ENCODE measurements around the gene DENND11.
A peak's percentile ranks its signal among the peaks of the same experiment; 100 is the strongest.

The DENND11 gene

DNA sequence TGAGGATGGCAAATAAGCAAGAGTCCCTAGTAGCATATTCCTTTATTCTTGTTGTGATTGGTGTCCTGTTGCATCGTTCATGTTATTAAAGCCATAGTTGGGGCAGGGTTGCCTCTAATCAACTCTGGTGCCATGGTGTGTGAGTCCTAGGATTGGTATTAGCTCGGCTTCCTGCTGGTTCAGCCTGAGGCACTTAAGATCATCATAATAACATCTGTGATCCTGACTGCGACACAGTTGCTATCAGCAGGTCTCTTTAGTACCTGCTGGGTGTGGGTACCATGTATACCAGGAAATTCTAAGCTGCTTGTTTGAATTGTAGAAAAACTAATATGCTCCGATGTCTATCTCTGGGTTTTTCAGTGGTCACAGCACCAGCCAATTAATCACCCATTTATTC is 7.8 kb upstream of the DENND11 start:
- DNase-seq (ENCODE audit: low read depth in 2 of 2) = no peak
- no peak overlapping the region for H3K4me3 ChIP-seq (replicated peaks in 1 of 2; ENCODE audit: low read depth in 2 of 2, low read length in 2 of 2)
- TF ChIP-seq CTCF (IDR thresholded peaks at IDR 0.05; ENCODE audit: low read depth, low read length) = no peak

- H3K4me3 ChIP-seq (replicated peaks in 1 of 2; ENCODE audit: low read depth in 2 of 2, low read length in 2 of 2) = no peak overlapping the region
- no peak for TF ChIP-seq CTCF (IDR thresholded peaks at IDR 0.05; ENCODE audit: low read depth, low read length)
- DNase-seq (ENCODE audit: low read depth in 2 of 2) = no peak
Measured at GRCh38 chr7:141709318-141709717, 7.4 kb upstream of the DENND11 start.

DNA sequence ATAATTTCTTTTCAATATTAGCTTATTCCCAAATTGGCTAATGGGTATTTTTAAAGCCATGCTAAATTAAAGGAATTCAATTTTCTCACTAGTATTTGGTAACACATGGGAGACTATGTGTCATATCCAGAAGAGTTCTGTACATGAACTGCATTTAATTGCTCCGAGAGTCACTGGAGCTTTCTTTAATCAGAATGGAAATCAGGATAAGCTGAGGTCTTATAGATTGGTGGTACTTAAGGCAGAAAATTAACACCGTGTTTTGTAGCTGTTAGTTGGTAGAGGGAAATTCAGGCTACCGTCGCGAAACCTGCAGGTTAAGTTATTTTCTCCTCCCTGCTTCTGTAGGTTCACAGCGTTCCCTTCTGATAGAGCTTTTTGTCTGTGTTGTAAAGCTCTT is 6.4 kb upstream of the DENND11 start, which contains the start of gene WEE2:
TSS of gene WEE2 (plus strand) at position 3 of the 400 bp plus-strand sequence. CDS start 406 bp downstream, outside the sequence.
- TF ChIP-seq CTCF (IDR thresholded peaks at IDR 0.05; ENCODE audit: low read depth, low read length) = no peak
- no peak for DNase-seq (ENCODE audit: low read depth in 2 of 2)
- no peak within 1 kb of the TSS for H3K4me3 ChIP-seq (replicated peaks in 1 of 2; ENCODE audit: low read depth in 2 of 2, low read length in 2 of 2)

DNA sequence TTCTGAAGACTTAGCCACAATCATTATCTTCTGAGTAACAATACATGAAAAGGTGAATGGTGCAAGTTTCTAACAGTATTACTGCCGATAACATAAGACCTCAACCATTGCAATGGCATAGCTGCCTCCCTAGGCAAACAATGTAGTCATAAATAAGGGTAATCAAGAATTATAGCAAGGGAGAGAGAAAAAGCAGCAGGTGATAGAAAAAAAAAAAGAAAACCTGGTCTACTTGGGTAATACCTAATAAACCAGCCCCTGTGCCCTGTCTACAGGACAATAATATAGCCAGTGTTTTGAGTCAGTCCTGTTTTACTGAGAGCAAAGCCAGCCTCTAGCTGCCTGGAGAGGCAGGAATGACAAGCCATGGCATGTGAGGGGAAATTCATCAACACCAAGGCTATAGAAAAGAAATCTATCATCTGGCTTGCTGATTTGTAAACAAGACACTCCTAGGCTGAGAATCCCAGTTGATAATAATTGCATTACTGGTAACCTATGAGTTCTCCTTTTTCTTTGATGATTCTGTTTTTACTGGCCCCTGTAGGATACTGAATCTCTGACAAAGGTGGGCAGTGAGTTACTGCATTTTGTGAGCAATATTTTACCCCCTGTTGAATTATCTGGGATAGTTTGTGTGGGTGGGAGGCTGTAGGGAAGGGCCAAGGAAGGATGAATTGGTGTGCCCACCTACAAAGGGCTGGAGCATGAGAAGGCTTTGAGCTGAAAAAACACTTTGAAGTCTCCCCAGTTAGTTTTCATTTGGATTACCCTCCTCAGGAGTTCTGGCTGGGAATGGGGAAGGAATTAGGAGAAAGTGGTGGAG is 4.5 kb upstream of the DENND11 start:
- no peak for TF ChIP-seq CTCF (IDR thresholded peaks at IDR 0.05; ENCODE audit: low read depth, low read length)
- H3K4me3 ChIP-seq (replicated peaks in 1 of 2; ENCODE audit: low read depth in 2 of 2, low read length in 2 of 2) = no peak overlapping the region
- DNase-seq (ENCODE audit: low read depth in 2 of 2) = no peak

DNA sequence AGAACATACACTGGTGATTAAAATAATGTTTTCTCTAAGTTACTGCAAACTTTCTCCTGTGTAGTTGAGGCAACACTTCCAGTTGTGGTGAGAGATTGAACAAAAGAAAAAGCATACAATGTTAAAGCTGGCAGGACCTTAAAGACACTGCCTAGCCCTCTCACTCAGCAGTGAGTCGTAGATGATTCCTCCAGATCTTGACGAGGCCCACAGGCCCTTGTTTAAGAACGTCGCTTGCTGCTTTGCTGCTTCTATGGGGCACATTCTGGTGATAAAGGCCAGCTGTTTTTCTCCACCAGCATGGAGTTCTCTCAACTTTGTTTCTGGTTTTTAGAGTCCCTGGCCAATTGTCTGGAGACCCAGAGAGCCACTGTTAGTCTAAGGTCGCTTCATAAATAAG is 2.8 kb upstream of the DENND11 start:
- peak in 1 of 2 donors; percentile 30 for DNase-seq (ENCODE audit: low read depth in 2 of 2)

GRCh38 chr7:141704112-141704511 is 2.1 kb upstream of the DENND11 start:
- no peak overlapping the region for H3K4me3 ChIP-seq (replicated peaks in 1 of 2; ENCODE audit: low read depth in 2 of 2, low read length in 2 of 2)
- TF ChIP-seq CTCF (IDR thresholded peaks at IDR 0.05; ENCODE audit: low read depth, low read length) = no peak

More for the DNA sequence above, 2.8 kb upstream of the DENND11 start:
- no peak for TF ChIP-seq CTCF (IDR thresholded peaks at IDR 0.05; ENCODE audit: low read depth, low read length)
- no peak overlapping the region for H3K4me3 ChIP-seq (replicated peaks in 1 of 2; ENCODE audit: low read depth in 2 of 2, low read length in 2 of 2)

More at GRCh38 chr7:141704112-141704511, 2.1 kb upstream of the DENND11 start:
- no peak for DNase-seq (ENCODE audit: low read depth in 2 of 2)
